Measurements from ENCODE around the gene CFAP65. TPM values are rescaled to one million over a fixed set of nuclear protein-coding genes. Genes with fewer than 3 reads are reported as not detected.
A peak's percentile ranks its signal among the peaks of the same experiment; 100 is the strongest.

The CFAP65 gene
- total and polyA plus RNA-seq, 2 of the 13 experiments (the other 11 are each of a cell fraction or from before 2014, with no cell fraction given): 0.05 TPM; not detected in 1

DNA sequence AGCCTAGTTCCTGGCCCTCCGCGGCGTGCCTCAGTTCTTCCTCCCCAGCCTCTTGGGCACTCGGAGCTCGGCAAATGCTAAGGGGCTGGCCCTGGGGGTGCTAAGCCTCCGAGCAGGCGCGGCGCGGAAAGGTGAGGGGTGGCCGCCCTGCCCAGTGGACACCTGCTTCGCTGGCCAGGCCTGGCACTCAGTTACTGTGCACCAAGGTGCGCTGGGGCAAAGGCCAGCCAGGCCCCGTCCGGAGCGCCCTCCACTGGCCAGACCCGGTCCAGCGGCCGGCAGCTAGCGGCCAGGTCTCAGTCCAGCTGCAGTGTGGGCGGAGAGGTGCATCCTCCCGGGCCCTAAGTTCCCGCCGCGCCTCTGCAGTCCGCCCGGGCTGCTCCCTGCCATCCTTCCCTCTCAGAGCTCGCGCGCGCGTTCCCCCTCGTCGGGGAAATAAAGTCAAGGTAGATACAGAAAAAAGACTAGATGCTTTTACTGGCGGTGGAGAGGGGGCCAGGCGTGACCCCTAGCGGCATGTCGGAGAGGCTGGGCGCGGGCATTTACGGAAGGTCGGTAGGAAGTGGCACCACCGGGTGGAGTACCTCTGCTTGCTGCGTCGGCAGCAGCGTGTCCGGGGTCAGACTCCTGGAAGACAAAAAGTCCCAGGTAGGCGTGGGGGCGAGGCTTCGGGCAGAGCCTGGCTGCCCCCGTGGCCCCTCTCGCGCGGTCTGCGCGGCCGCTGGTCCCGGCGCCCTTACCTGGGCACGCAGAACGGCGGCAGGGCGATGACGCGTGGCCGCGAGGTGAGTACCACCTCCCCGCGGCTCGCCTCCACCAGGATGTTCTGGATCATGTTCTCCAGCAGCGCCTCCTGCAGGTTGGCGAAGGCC is 38.7 kb downstream of the CFAP65 start (continued):
- TF ChIP-seq, protein P1, sequence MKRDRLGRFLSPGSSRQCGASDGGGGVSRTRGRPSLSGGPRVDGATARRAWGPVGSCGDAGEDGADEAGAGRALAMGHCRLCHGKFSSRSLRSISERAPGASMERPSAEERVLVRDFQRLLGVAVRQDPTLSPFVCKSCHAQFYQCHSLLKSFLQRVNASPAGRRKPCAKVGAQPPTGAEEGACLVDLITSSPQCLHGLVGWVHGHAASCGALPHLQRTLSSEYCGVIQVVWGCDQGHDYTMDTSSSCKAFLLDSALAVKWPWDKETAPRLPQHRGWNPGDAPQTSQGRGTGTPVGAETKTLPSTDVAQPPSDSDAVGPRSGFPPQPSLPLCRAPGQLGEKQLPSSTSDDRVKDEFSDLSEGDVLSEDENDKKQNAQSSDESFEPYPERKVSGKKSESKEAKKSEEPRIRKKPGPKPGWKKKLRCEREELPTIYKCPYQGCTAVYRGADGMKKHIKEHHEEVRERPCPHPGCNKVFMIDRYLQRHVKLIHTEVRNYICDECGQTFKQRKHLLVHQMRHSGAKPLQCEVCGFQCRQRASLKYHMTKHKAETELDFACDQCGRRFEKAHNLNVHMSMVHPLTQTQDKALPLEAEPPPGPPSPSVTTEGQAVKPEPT (CRISPR knock-in tag; IDR thresholded peaks at IDR 0.05; ENCODE audit: low read depth): peak; percentile 48; the same call in 1 of the 2 replicates
- TF ChIP-seq, protein P2, sequence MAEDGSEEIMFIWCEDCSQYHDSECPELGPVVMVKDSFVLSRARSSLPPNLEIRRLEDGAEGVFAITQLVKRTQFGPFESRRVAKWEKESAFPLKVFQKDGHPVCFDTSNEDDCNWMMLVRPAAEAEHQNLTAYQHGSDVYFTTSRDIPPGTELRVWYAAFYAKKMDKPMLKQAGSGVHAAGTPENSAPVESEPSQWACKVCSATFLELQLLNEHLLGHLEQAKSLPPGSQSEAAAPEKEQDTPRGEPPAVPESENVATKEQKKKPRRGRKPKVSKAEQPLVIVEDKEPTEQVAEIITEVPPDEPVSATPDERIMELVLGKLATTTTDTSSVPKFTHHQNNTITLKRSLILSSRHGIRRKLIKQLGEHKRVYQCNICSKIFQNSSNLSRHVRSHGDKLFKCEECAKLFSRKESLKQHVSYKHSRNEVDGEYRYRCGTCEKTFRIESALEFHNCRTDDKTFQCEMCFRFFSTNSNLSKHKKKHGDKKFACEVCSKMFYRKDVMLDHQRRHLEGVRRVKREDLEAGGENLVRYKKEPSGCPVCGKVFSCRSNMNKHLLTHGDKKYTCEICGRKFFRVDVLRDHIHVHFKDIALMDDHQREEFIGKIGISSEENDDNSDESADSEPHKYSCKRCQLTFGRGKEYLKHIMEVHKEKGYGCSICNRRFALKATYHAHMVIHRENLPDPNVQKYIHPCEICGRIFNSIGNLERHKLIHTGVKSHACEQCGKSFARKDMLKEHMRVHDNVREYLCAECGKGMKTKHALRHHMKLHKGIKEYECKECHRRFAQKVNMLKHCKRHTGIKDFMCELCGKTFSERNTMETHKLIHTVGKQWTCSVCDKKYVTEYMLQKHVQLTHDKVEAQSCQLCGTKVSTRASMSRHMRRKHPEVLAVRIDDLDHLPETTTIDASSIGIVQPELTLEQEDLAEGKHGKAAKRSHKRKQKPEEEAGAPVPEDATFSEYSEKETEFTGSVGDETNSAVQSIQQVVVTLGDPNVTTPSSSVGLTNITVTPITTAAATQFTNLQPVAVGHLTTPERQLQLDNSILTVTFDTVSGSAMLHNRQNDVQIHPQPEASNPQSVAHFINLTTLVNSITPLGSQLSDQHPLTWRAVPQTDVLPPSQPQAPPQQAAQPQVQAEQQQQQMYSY (CRISPR knock-in tag; IDR thresholded peaks at IDR 0.05): no peak
- TF ChIP-seq ZNF737 (CRISPR knock-in tag; IDR thresholded peaks at IDR 0.05; ENCODE audit: borderline replicate concordance) (no peak), ATF7 (IDR thresholded peaks at IDR 0.05) (no peak), ATF7 (CRISPR knock-in tag; IDR thresholded peaks at IDR 0.05) (no peak), PHF5A (CRISPR knock-in tag; IDR thresholded peaks at IDR 0.05; ENCODE audit: low read depth, unreplicated experiment) (no peak), NFE2L2 (IDR thresholded peaks at IDR 0.05; ENCODE audit: low read length) (0 out of 2 replicates have a peak, but pooled peaks have one; percentile 2)
- TF ChIP-seq, protein P3, sequence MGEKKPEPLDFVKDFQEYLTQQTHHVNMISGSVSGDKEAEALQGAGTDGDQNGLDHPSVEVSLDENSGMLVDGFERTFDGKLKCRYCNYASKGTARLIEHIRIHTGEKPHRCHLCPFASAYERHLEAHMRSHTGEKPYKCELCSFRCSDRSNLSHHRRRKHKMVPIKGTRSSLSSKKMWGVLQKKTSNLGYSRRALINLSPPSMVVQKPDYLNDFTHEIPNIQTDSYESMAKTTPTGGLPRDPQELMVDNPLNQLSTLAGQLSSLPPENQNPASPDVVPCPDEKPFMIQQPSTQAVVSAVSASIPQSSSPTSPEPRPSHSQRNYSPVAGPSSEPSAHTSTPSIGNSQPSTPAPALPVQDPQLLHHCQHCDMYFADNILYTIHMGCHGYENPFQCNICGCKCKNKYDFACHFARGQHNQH (CRISPR knock-in tag; IDR thresholded peaks at IDR 0.05): no peak; the same call in 1 of the 2 replicates
- TF ChIP-seq, protein P4, sequence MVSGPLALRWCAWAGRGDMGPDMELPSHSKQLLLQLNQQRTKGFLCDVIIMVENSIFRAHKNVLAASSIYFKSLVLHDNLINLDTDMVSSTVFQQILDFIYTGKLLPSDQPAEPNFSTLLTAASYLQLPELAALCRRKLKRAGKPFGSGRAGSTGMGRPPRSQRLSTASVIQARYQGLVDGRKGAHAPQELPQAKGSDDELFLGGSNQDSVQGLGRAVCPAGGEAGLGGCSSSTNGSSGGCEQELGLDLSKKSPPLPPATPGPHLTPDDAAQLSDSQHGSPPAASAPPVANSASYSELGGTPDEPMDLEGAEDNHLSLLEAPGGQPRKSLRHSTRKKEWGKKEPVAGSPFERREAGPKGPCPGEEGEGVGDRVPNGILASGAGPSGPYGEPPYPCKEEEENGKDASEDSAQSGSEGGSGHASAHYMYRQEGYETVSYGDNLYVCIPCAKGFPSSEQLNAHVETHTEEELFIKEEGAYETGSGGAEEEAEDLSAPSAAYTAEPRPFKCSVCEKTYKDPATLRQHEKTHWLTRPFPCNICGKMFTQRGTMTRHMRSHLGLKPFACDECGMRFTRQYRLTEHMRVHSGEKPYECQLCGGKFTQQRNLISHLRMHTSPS (CRISPR knock-in tag; IDR thresholded peaks at IDR 0.05; ENCODE audit: low read depth): peak; percentile 65
- TF ChIP-seq, protein P5, sequence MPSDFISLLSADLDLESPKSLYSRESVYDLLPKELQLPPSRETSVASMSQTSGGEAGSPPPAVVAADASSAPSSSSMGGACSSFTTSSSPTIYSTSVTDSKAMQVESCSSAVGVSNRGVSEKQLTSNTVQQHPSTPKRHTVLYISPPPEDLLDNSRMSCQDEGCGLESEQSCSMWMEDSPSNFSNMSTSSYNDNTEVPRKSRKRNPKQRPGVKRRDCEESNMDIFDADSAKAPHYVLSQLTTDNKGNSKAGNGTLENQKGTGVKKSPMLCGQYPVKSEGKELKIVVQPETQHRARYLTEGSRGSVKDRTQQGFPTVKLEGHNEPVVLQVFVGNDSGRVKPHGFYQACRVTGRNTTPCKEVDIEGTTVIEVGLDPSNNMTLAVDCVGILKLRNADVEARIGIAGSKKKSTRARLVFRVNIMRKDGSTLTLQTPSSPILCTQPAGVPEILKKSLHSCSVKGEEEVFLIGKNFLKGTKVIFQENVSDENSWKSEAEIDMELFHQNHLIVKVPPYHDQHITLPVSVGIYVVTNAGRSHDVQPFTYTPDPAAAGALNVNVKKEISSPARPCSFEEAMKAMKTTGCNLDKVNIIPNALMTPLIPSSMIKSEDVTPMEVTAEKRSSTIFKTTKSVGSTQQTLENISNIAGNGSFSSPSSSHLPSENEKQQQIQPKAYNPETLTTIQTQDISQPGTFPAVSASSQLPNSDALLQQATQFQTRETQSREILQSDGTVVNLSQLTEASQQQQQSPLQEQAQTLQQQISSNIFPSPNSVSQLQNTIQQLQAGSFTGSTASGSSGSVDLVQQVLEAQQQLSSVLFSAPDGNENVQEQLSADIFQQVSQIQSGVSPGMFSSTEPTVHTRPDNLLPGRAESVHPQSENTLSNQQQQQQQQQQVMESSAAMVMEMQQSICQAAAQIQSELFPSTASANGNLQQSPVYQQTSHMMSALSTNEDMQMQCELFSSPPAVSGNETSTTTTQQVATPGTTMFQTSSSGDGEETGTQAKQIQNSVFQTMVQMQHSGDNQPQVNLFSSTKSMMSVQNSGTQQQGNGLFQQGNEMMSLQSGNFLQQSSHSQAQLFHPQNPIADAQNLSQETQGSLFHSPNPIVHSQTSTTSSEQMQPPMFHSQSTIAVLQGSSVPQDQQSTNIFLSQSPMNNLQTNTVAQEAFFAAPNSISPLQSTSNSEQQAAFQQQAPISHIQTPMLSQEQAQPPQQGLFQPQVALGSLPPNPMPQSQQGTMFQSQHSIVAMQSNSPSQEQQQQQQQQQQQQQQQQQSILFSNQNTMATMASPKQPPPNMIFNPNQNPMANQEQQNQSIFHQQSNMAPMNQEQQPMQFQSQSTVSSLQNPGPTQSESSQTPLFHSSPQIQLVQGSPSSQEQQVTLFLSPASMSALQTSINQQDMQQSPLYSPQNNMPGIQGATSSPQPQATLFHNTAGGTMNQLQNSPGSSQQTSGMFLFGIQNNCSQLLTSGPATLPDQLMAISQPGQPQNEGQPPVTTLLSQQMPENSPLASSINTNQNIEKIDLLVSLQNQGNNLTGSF (CRISPR knock-in tag; IDR thresholded peaks at IDR 0.05): peak; percentile 59; the same call in 1 of the 2 replicates
- TF ChIP-seq, protein P6, sequence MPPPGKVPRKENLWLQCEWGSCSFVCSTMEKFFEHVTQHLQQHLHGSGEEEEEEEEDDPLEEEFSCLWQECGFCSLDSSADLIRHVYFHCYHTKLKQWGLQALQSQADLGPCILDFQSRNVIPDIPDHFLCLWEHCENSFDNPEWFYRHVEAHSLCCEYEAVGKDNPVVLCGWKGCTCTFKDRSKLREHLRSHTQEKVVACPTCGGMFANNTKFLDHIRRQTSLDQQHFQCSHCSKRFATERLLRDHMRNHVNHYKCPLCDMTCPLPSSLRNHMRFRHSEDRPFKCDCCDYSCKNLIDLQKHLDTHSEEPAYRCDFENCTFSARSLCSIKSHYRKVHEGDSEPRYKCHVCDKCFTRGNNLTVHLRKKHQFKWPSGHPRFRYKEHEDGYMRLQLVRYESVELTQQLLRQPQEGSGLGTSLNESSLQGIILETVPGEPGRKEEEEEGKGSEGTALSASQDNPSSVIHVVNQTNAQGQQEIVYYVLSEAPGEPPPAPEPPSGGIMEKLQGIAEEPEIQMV (CRISPR knock-in tag; IDR thresholded peaks at IDR 0.05; ENCODE audit: low read depth): 0 out of 2 replicates have a peak, but pooled peaks have one; percentile 48

Measured in HepG2 (cell line).